AG10803 (cell line): ENCODE data around the gene SDR9C7.
"Not testable (repeated sequence)": the region's sequence is repeated elsewhere in the genome, so short reads cannot be mapped to it uniquely, and the experiment has no call there.

Experiments
- DNase-seq: peaks from one replicate; pipeline ENCODE4 v3.0.0; 2010; ENCODE audit warnings: low read depth
- H3K4me3 ChIP-seq: 2 replicates; pipeline ENCODE4 v1.5.1; 2011; ENCODE audit warnings: mild to moderate bottlenecking, low read length, control low read depth
- TF ChIP-seq, protein P1 (sequence below): conservative IDR thresholded peaks from 2 replicates; pipeline ENCODE4 v1.5.1; 2011; ENCODE audit warnings: mild to moderate bottlenecking, low read length, control low read depth, inconsistent platforms

SDR9C7 gene

GRCh38 chr12:56933826-56934625, at the start of gene SDR9C7:
SDR9C7 (minus strand) TSS chr12:56934408; CDS start chr12:56934261, 147 bp downstream.
- TF ChIP-seq, protein P1, sequence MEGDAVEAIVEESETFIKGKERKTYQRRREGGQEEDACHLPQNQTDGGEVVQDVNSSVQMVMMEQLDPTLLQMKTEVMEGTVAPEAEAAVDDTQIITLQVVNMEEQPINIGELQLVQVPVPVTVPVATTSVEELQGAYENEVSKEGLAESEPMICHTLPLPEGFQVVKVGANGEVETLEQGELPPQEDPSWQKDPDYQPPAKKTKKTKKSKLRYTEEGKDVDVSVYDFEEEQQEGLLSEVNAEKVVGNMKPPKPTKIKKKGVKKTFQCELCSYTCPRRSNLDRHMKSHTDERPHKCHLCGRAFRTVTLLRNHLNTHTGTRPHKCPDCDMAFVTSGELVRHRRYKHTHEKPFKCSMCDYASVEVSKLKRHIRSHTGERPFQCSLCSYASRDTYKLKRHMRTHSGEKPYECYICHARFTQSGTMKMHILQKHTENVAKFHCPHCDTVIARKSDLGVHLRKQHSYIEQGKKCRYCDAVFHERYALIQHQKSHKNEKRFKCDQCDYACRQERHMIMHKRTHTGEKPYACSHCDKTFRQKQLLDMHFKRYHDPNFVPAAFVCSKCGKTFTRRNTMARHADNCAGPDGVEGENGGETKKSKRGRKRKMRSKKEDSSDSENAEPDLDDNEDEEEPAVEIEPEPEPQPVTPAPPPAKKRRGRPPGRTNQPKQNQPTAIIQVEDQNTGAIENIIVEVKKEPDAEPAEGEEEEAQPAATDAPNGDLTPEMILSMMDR: no peak
- no peak for DNase-seq

DNA sequence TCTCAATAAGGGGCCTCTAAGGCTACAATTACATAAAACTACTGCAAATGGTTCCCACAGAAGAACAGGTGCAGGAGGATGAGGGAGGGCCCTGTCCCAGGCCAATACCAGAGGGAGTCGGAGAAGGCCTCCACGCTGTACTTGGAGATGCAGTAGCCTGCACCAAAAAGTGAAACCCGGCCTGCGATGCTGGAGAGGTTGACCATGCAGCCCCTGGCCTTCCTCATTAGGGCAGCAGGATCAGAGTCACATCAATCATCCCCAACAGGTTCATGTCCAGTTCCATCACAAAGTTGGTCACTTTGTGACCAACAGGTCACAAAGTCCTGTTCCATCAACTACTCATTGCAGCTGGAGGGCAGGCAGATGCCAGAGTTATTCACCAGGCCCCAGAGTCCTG, 49.2 kb upstream of the SDR9C7 start:
- no peak for DNase-seq
- TF ChIP-seq, protein P1: no peak

More at GRCh38 chr12:56933826-56934625, at the start of gene SDR9C7:
- no peak within 1 kb of the TSS for H3K4me3 ChIP-seq

GRCh38 chr12:56982578-56983236, 48.5 kb upstream of the SDR9C7 start:
- DNase-seq, H3K4me3 ChIP-seq: not testable (repeated sequence)

More for the DNA sequence above, 49.2 kb upstream of the SDR9C7 start:
- H3K4me3 ChIP-seq: no peak overlapping the region

DNA sequence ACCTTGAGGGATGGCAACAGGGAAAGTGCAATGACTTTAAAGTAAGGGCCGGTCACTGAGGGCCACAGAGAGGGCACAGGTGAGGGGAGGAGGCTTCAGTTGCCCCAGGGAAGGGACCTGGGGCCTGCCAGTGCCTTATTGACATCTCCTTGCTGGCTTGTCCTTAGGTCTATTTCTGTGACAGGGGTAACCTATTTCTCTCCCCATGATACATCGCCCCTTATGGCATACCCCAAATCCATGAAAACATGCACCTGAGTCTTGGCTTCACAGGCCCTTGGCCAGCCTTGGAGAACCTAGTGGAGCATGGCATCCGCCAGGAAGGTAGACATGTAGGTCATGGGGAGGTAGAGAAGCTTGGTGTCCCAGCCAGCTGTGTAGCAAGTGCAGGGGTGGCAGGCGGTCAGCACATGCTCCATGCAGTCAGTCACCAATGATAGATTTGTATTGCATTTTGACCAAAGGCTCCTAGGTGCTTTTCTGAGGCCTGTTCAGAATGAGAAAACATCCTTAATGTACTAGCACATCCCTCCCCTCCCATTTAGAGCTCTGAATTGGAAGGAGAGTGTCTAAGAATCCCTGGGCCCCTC, 46.8 kb upstream of the SDR9C7 start:
- H3K4me3 ChIP-seq: no peak overlapping the region
- no peak for DNase-seq
- TF ChIP-seq, protein P1: no peak

DNA sequence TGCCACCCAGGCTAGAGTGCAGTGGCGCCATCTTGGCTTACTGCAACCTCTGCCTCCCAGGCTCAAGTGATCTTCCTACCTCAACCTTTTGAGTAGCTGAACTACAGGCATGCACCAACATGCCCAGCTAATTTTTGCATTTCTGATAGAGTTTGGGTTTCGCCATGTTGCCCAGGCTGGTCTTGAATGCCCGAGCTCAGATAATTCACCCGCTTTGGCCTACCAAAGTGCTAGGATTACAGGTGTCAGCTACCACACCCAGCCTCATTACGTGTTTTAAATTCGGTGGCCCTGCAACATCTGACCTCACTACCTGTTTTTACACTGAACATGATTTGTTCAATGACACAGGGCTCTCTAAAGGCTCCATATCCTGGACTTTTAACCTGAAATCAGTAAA, 46.1 kb upstream of the SDR9C7 start:
- TF ChIP-seq, protein P1: no peak
- no peak for DNase-seq
- no peak overlapping the region for H3K4me3 ChIP-seq

DNA sequence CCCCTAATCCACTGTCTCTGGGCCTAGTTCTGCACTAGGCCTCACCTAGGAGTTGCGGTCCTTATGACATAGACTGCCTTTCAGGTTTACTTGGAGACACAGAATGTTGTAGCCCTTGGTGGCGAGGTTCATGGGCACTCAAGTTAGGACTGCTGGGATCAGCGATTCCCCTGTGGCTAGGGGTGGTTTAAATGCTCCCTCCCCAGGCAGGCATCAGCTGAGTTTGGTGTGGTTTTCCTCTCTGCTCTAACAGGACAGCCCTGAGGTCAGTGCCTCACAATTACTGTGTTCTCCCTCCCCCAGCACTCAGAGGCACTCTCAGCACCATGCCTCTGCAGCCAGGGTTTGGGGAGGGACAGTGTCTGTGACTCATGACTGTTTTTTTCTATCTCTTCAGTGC, 45.4 kb upstream of the SDR9C7 start:
- no peak overlapping the region for H3K4me3 ChIP-seq
- no peak for DNase-seq
- TF ChIP-seq, protein P1: no peak

DNA sequence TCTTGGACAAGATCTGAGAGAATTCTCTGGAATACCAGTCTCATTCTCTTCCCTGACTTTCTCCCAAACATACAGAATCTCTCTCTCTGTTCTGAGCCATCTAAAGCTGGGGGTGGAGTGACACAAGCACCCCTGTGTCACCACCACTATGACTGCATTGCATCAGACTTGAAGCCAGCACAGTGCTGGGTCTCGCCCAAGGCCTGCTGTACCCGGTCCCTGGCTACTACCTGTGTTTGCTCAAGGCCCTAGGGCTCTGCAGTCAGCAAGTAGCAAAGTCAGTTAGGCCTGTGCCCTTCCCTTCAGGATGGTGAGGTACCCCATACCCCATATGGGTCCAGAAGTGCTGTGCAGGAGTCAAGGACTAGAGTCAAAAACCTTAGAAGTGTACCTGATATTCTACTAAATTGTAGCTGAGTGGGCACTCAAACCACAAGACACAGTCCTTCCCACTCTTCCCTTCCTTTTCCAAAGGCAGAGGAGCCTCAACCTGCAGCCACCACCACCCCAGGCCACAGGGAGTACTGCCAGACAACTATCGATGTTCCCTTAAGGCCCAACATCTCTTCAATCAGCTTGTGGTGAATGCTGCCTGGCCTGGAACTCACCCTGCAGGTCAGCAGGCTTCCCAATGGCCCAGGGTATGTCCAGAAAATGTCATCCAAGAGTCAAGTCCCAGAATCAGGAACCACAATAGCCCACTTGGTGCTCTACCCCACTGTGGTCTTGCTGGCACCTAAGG, 44.4 kb upstream of the SDR9C7 start:
- DNase-seq: no peak
- no peak overlapping the region for H3K4me3 ChIP-seq
- TF ChIP-seq, protein P1: no peak

GRCh38 chr12:56977361-56977760, 43.2 kb upstream of the SDR9C7 start:
- not testable (repeated sequence) for H3K4me3 ChIP-seq, DNase-seq

- not testable (repeated sequence) for DNase-seq, H3K4me3 ChIP-seq
Observed at GRCh38 chr12:56974224-56974623, 40.0 kb upstream of the SDR9C7 start.

- not testable (repeated sequence) for H3K4me3 ChIP-seq, DNase-seq
Observed at GRCh38 chr12:56968910-56969309, 34.7 kb upstream of the SDR9C7 start.
